Occipital lobe (tissue), 2 donors: ENCODE data around the gene NET1. TPM values are rescaled to one million over a fixed set of nuclear protein-coding genes. Genes with fewer than 3 reads are reported as not detected.
"Not testable (repeated sequence)": the region's sequence is repeated elsewhere in the genome, so short reads cannot be mapped to it uniquely, and the experiment has no call there.

Experiments
- DNase-seq: peaks from one replicate; lab custom pipeline; 2025; lab: John Stamatoyannopoulos, UW
- total RNA-seq: library from RNA; depleted of rRNA; stranded (reverse); fragments of >200 nt; gene quantifications from one replicate; pipeline ENCODE4 v1.2.3, GENCODE V29; 2014

The NET1 gene
- total RNA-seq, 1 donor from 2014 or later: 23.6 TPM

DNA sequence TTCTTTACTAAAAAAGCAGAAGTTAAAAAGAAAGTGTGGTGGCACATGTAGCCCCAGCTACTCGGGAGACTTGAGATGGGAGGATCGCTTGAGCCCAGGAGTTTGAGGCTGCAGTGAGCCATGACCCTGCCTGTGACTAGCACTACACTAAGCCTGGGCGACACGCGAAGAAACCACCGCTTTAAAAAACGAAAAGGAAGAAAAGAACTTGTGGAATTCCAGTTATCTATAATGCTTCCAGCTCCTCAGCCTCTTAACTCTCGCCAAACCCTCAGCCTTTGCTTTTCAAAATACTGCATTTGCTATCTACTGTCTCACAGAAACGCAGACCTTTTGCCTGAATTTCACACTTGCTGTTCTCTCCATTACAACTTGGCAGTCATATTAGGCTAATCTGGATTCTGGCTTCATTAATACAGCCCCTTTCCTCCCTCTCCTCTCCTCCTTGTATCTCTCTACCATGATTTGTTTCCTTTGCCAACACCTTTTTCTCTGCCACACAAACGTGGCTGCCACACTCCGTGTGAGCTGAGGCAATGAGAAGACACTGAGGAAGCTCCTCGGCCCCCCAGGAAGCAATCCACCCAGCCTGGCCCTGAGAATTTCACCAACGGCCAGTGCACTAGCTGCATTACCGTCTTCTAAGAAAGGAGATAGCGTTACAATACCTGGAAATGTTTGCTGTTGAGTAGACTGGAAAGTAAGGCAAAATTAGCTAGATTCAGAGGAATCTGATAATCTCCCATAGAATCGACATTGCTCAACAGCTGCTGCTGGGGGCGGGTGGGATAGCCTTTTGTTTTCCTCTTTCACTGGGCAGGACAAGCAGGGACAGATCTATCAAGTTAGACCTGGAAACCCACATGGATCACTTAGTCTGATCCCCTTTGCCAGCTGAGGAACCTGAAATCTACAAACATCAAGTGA, 49.8 kb downstream of the NET1 start:
- DNase-seq: no peak

DNA sequence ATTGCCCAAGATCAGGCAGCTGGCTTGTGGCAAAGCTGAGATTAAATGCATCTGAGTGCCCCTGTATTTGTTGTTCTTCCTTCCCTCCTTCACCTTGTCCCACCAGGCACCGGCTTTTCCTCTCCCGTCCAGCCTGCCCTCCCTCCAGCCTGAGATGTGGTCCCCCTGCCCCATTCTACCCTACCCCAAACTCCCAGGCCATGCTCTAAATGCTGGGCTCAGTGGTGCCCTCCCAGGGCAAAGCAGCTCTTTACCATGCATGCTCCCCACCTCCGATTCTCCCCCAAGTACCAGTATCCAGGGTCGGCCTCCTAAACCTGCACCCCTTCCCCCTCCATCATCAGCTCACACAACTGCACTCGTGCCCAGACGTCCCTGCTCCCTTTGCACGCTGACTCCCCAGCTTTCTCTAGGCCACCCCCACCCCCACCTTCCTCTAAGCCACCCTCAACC, 50.5 kb downstream of the NET1 start:
- DNase-seq: no peak

DNA sequence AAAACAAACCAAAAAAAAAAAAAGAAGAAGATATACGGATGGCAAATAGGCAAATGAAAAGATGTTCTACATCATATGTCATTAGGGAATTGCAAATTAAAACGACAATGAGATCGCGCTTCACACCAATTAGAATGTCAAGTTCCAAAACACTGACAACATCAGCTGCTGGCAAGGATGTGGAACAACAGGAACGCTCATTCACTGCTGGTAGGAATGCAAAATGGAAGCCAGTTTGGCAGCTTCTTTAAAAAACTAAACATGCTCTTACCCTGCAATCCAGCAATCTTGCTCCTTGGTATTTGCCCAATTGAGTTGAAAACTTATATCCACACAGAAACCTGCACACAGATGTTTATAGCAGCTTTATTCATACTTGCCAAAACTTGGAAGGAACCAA, 52.2 kb downstream of the NET1 start:
- DNase-seq: no peak

DNA sequence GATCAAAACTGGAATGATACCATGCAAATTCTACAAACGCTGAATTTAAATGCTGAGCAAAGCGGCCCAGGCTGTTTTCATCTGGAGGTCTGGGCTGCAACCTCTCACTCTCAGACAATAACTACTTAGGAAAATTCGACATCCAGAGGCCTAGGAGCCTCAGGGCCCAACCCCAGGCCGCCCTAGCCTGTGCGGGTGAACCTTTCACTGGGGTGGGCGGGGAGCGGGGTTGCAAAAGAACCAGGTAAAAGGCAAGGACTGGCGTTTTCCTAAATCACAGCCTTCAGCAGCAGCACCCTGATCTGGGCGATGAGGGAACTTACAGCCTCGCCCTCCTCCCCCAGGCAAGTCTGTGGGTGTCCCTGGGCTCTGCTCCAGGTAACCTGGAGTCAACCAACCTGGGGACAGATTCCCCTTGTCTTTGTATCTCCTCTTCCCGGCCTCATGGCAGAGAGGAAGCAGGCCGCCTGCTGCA, 53.7 kb downstream of the NET1 start:
- no peak for DNase-seq

GRCh38 chr10:5466451-5467206, 54.3 kb downstream of the NET1 start:
- DNase-seq: no peak

DNA sequence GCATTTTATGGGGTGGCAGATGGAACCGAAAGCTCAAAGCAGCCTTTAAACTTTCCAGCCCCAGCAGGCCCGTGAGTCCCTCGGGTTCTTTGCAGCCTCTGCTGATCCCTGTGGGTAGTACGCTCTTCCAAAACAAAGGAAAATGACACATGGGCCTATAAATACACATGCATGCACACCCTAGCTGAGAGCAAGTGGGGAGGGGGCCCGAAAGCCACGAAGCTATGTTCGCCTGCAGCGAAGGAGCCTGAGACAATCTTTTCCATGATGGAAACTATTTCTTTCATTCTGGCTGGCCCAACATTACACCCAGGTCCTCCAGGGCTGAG, 54.8 kb downstream of the NET1 start:
- no peak for DNase-seq

DNA sequence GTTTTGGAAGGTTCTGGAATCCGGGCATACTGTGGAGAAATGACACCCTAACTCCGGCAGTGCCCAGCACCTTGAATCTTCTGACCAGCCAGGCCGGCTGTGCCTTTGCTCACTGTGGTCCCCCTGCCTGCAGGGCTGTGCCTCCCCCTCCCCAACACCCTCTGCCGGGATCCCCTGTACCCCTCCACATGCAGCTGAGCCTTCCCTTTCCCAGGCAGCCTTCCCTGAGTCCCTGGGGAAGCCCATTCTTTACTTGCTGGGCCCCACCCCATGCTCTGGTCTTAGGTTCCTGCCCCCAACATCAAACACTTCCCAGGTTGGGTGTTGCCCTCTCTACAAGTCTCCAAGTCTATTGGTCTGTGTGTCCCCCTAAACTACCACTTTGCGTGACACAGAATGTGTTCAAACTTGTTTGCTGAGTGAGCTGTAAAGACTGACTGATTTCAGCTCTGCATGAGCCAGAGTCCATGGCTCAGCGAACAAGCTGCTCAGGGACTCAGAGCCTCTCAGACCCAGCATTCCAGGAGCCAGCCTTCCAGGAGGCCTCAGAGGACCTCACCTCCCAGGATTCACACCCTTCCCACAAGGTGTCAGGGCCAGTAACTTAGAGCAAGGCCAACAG, 55.4 kb downstream of the NET1 start:
- DNase-seq: no peak

- no peak for DNase-seq
These were observed 56.1 kb downstream of the NET1 start for GRCh38 chr10:5468262-5469106.

- no peak for DNase-seq
These were observed 57.1 kb downstream of the NET1 start for GRCh38 chr10:5469353-5470061.

DNA sequence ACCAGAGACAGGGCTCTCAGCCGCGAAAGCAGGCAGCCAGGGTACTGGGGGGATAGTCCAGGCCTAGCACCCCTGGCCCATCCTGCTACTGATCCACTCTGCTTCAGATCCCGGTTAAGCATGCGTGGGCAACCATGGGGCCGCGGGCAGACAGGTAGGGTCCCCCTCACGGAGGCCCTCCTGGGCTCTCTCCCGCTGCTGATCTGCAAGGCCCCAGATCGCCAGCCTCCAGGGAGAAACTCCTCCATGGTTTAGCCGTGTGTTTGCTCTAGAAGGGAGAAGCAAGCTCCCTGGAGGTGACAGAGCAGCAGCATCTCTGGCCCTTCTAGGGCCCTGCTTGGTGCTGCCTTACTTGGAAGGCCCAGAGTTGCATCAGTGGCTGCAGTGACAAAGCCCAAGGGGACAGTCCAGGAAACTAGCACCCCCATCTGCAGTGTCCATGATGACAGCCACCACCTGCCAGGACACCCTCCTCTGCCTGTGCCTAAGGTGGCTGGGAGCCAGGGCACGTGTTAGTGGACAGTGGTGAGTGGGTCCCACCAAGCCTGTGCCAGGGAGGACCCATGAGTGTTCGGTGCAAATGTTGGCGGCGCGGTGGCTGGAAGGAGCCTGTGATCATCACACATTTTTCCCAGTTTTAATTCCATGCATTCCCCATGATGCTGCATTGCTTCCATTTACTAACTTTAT, 57.9 kb downstream of the NET1 start:
- no peak for DNase-seq

GRCh38 chr10:5474642-5475041, 62.3 kb downstream of the NET1 start:
- not testable (repeated sequence) for DNase-seq

DNA sequence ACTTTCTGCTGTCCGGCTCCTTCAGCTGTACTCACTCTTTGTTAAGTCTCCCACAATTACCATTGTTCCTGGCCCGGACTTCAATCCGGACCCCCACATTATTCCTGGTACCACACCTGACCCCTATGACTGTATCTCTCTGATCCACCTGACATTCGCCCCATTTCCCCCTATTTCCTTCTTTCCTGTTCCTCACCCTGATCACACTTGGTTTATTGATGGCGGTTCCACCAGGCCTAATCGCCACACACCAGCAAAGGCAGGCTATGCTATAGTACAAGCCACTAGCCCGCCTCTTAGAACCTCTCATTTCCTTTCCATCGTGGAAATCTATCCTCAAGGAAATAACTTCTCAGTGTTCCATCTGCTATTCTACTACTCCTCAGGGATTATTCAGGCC, 62.7 kb downstream of the NET1 start:
- not testable (repeated sequence) for DNase-seq

GRCh38 chr10:5475974-5476807, 63.8 kb downstream of the NET1 start:
- not testable (repeated sequence) for DNase-seq

- DNase-seq: no peak
These were observed 64.7 kb downstream of the NET1 start for GRCh38 chr10:5476918-5477525.

DNA sequence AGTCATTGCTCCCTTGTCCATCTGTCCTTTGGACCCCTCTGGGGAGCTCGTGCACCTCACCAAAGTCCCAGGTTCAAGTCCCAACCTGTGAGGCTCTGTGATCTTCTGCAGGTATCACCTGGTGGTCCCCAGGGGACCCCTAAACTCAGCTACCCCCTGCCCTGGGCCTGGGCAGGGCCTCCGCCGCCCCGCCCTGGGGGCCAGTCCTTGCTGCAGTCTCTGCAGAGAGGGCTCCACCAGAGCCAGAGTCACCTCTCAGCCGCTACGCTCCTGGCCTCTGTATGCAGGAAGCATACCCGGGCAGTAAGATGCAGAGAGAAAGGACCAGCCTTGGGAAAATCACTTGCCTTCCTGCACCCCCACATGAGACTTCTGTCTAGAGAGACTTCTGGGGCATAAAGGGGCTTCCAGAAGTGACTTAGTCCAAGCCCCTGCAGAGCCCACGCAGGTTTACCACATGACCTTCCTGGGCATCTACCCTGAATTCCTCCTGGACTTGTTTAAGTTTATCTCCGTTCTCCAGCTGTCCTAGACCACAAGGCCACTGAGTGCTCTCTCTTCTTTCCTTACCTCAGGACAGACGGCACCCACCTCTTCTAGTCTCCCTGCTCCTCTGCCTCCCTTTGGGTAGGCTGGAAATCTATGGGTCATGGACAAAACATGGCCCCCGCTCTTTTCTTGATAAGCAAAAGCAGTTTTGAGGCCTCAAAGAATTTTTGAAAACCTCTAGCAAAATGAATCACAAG, 65.8 kb downstream of the NET1 start:
- no peak for DNase-seq

- no peak for DNase-seq
These were observed 66.4 kb downstream of the NET1 start for GRCh38 chr10:5478694-5479305.

- no peak for DNase-seq
These were observed 67.3 kb downstream of the NET1 start for GRCh38 chr10:5479481-5480161.
